RPMI7951 (cell line): ENCODE results near the gene CD109. TPM values are rescaled to one million over a fixed set of nuclear protein-coding genes. Genes with fewer than 3 reads are reported as not detected.

Experiments used
- DNase-seq: peaks from one replicate; pipeline ENCODE4 v3.0.0-alpha.2; 2012; ENCODE audit warnings: low read depth
- total RNA-seq: library from RNA; depleted of rRNA; stranded (reverse); fragments of >200 nt; shearing (Covaris generic); gene quantifications from 2 replicates; pipeline ENCODE4 v1.2.3, GENCODE V29; 2014; rRNA removed

CD109 gene
- total RNA-seq, 1 experiment from 2014 or later, result 75.9 TPM

DNA sequence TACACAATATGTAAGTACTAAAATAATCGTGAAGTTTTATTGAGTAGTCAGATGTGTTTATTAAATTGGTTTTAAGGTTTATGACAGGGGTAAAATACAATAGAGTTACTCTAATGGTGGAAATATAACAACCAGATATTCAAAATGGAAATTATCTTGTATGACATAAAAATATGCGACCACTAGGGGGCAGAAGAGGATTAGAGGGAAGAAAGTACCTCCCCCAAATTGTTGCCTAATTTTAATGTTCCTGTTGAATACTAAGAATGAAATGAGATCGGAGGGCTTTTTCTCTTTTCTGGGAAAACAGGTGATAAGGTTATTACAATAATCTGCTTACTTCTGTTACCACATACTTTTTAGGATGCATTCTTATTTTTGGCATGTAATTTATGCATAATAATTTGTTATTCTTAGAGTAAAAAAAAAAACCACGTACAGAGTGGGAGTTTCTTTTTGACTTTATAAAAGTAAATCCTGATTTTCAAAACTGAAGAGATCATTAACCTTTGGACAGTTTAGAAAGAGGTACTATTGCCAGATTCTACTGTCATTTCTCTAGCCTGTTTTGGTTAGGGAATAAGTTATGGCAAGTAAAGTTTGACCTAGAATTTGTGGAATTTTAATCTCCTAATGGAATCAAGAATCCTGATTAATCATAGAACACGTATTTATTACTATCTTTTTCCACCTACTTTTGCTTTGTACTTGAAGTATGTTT, 159.2 kb downstream of the CD109 start:
- peak; percentile 48 for DNase-seq

DNA sequence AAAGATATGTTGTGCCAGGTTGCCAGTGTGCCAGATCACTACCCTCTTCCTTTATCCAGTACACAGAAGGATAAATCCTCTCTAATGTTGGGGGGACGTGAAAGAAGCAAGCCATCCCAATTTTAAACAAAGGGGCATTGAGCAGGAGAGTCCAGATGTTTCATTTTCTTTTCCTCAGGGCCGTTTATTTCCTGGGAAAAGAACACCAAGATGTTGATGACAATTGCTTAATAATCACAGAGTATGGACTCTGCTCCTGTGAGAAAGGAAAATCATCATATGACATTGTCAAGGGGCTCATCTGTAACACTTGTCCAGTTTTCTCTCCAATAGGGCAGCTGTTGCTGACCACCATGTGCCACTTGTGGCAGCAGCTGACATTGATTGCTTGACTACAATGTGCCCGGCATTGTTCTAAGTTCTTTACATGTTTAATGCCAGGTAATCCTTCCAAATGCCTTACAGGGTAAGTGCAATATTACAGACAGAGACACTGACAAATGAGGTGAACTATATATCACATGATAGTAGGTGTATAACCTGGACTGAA, 161.4 kb downstream of the CD109 start:
- DNase-seq, result no peak

DNA sequence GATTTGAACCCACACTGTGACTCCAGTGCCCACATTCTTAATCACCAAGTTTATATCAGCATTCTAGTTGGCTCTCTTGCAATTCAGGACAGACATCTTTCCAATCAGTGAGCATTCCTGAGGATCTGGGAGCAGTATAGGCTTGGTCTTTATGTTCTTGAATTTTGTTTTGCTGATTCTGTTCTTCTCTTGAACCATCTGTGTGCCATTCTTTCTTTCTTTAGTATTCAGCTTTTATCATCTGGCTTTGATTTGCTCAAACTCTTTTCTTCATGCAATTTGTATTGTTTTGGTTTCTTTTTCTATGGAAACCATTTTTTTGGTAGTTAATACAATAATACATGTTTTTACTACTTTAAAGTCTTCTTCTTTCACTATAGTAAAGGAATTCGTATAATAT, 162.4 kb downstream of the CD109 start:
- no peak for DNase-seq

DNA sequence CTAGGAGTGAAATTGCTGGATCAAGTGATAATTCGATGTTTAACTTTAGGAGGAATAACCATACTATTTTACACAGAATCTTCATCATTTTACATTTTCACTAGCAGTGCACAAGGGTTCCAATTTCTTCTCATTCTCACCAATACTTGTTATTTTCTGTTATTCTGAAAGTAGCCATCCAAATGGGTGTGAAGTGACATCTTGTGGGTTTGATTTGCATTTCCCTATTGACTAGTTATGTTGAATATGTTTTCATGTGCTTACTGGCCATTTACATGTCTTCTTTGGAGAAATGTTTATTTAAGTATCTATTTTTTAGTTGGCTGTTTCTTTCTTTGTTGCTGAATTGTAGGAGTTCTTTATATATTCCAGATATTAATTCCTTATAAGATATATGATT, 164.3 kb downstream of the CD109 start:
- DNase-seq, result no peak

DNA sequence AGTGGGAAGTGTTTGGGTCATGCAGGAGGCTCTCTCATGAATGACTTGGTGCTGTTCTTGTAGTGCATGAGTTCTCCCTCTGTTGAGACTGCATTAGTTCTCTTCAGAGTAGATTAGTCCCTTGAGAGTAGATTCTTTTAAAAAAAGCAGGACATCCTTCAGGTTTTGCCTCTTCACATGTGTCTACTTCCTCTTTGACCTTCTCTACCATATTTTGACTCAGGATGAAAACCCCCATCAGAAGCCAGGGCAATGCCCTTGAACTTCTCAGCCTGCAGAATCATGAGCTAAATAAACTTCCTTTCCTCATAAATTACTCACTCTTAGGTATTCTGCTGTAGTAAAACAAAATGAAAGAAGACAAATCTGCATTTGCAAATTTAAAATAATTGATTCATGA, 170.3 kb downstream of the CD109 start:
- DNase-seq, result peak; percentile 13

DNA sequence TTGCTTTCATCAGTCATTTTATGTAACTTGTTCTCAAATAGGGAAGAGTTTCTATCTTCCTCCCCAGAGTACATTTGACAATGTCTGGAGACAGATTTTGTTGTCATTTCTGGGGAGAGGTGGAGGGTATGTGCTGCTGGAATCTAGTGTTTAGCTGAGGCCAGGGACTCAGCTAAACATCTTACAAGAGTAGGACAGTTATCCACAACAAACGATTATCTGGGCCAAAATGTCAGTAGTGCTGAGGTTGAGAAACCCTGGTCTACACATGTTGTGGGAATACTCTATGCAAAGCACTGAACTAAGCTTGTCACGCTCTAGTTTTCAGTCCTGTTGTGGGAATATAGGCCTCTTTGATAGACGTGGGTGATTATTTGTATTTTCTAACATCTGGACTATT, 171.4 kb downstream of the CD109 start:
- DNase-seq, result no peak

DNA sequence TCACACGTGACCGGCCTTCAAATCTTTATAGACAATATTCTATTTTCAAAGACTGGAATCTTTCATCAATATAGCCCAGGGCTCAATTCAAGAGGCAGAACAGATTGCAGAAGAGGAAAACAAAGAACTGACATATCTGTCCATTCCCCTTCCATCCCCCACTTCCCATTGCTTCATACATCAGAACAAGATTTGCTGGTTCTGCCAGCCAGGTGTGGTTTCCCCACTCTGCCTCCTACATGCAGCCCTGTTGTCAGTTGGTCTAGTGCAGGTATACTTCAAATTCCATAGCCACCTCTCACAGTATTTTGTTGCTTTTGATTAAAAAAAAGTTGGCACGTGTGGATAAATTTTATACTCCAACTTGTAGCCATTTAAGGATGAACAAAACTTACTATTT, 174.9 kb downstream of the CD109 start:
- DNase-seq, result no peak

DNA sequence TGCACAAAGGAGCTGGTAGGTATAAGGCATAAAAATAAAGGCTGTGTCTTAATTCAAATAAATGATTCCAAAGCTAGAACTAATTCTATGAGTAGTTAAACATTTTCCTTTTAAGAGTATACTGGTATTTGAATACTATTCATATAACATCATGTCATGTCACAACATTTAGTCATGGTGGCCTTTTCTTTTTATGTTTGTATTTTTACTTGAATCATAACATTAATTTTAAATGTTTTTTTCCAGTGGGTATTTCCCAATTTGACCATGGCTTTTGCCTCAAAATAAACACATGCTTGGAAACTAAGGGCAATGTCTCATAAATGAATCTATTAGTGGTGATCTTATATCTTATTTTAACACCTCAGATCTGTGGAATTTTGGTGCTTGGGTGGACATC, 177.1 kb downstream of the CD109 start:
- no peak for DNase-seq

Other genes starting within 250 kb of the CD109 start
- gene CGAS, start 243.9 kb upstream of the CD109 start, total RNA-seq, result 13.8 and 20.5 TPM in 2 replicates
- gene MTO1, start 234.5 kb upstream of the CD109 start, total RNA-seq, result 34.8 and 43.5 TPM in 2 replicates
- 8,626 and 10,453 TPM in 2 replicates for gene EEF1A1, start 175.2 kb upstream of the CD109 start, total RNA-seq
- gene SLC17A5, start 42.2 kb upstream of the CD109 start, total RNA-seq, result 13.9 and 19.1 TPM in 2 replicates